Psoas muscle (tissue), 8 donors: ENCODE data around the gene BRD9. TPM values are rescaled to one million over a fixed set of nuclear protein-coding genes. Genes with fewer than 3 reads are reported as not detected.
"Not testable (repeated sequence)": the region's sequence is repeated elsewhere in the genome, so short reads cannot be mapped to it uniquely, and the experiment has no call there.

Experiments used
- ATAC-seq, 4 donors: fragments of 200-7000 bp; cut with Tn5 transposase; one replicate each; pipeline ENCODE4 v1.9.1; 2020; ENCODE audit warnings: moderate library complexity in 3 of 4, mild to moderate bottlenecking in 2 of 4
- DNase-seq, 2 donors: peaks; one replicate each; pipeline ENCODE4 v3.0.0-alpha.2; 2020
- H3K27ac ChIP-seq: fragments of 200-600 bp; one replicate; pipeline ENCODE4 v1.8.0; 2022
- H3K27me3 ChIP-seq, 3 donors: fragments of 200-600 bp in 1 of 3; one replicate each; pipeline versions ENCODE4 v1.6.1 to v1.8.0; 2013 to 2022; ENCODE audit warnings: low read length in 2 of 3, mild to moderate bottlenecking in 2 of 3, moderate library complexity in 1 of 3; ENCODE audit not compliant: insufficient read depth in 3 of 3
- H3K36me3 ChIP-seq, 2 donors: fragments of 200-600 bp in 1 of 2; one replicate each; pipeline versions ENCODE4 v1.6.1 to v1.8.0; 2013 to 2022; ENCODE audit warnings: low read depth in 1 of 2, mild to moderate bottlenecking in 1 of 2, moderate library complexity in 1 of 2; ENCODE audit not compliant: insufficient read depth in 1 of 2
- H3K4me1 ChIP-seq: fragments of 200-600 bp; one replicate; pipeline ENCODE4 v1.8.0; 2022
- H3K4me3 ChIP-seq: fragments of 200-600 bp; one replicate; pipeline ENCODE4 v1.8.0; 2022; ENCODE audit warnings: mild to moderate bottlenecking
- H3K9me3 ChIP-seq: fragments of 200-600 bp; one replicate; pipeline ENCODE4 v1.8.0; 2022
- CTCF ChIP-seq: fragments of 200-600 bp; IDR thresholded peaks from one replicate; pipeline ENCODE4 v1.8.0; 2022; ENCODE audit warnings: antibody characterized with exemption
- WGBS, 3 donors: extraction: QIAGEN DNeasy Blood & Tissue Kit; methylation state at CpG; one replicate each; pipeline versions ENCODE4 v1.1.6 to v1.1.7; 2013; 5-methylcytosine and 5-hydroxymethylcytosine counted together
- intact Hi-C, 2 donors: fragments of 100-400 bp; cut with DNase I; formaldehyde crosslinking; loops; one replicate each; pipeline versions ENCODE4 v1.11.0 to v1.14.2; 2022
- polyA plus RNA-seq, 3 donors: library from polyadenylated mRNA; stranded (reverse); fragments of 200-250 nt; gene quantifications; one replicate each; pipeline ENCODE4 v1.2.3, GENCODE V29; 2013
- total RNA-seq, 4 donors: library from RNA; stranded (reverse); fragmentation: NEBNext Ultra II Directional in 2 of 4; extraction: Animal tissue kit (Norgen Biotek cat#: 25700) in 2 of 4; gene quantifications; one replicate each; pipeline versions ENCODE4 v1.2.1 to v1.2.4, GENCODE V29; 2021 to 2023
- donor health status: healthy with polysubstance abuse.
- donor health status: DM: no; HTN: no; CAD: no; lungs with moderate emphysema.
- donor health status: Bipolar disorder and iron deficiency.
- donor health status: healthy.
- donor health status: DM: yes; HTN: yes; CAD: no.
- donor health status: DM: no; HTN: no; CAD: no.
- donor health status: DM: no; HTN: no; CAD: no.
- donor health status: DM: yes; HTN: yes; CAD: no.

Gene BRD9
- total and polyA plus RNA-seq, 7 donors = 18.7 to 28.0 (median 22.6) TPM

GRCh38 chr5:929596-929995 lies 37.0 kb upstream of the BRD9 start:
- intact Hi-C loops = loop anchor here in 1 of 2 donors (10.0 kb wide), 1 partner anchor 245 kb away; no protein-coding TSS in a partner anchor
- no peak overlapping the region for H3K4me3 ChIP-seq
- TF ChIP-seq CTCF = no peak

GRCh38 chr5:929182-929581 lies 36.6 kb upstream of the BRD9 start:
- H3K9me3 ChIP-seq, ATAC-seq, H3K36me3 ChIP-seq, H3K4me1 ChIP-seq, H3K27ac ChIP-seq, H3K4me3 ChIP-seq, DNase-seq: not testable (repeated sequence)
- intact Hi-C loops = loop anchor here in 1 of 2 donors (10.0 kb wide), 1 partner anchor 246 kb away; no protein-coding TSS in a partner anchor
- peaks cover 2 to 51% (median 5%) of the 10 kb centered on the region in 3 donors for H3K27me3 ChIP-seq

More at GRCh38 chr5:929596-929995, 37.0 kb upstream of the BRD9 start:
- ATAC-seq (no peak), DNase-seq (peak in 1 of 2 donors; percentile 15)
- Histone ChIP-seq H3K27ac (no peak overlapping the region), H3K9me3 (no peaks in the 10 kb centered on the region), H3K4me1 (peaks cover 8% of the 10 kb centered on the region), H3K36me3 (no peaks in the 10 kb centered on the region), H3K27me3 (peaks cover 2 to 47% (median 5%) of the 10 kb centered on the region in 3 donors)

- no peak for TF ChIP-seq CTCF
- intact Hi-C loops = loop anchor here in 1 of 2 donors (10.0 kb wide), 1 partner anchor 247 kb away; no protein-coding TSS in a partner anchor
These were observed 34.8 kb upstream of the BRD9 start for GRCh38 chr5:927172-928015.

DNA sequence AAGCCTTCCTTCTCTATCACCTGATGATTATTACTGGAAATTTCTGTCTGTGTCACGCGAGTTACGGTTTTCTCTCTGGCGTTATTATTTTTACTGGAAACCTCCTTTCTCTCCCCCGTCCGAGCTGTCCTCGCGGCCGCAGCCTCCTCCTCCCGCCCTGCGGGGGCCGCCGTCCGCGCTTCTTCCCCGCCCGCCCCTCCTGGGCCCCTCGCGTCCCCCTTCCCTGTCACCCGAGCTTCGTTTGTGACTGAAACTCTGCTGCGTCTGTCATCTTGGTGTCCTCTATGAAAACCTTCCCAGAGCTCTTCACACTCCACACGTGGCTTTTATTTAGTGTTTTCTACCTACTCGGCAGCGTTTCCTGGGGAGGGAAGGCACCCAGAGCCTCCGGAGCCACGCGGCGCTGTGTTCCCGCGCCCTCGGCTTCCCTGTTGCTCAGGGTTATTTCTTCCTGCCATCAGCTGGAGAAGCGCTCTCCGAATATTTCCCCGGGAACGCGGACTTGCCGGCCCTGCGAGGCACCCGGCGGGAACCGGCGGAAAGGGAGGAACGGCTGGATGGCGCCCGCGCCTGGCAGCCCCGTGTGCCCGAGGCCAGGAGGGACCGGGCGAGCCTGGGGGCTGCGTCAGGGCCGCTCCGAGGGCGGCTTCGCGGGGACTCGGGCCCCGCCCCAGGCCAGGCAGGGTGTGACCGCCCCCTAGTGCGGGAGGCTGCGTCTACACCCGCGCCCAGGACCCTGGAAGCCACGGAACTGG lies 34.0 kb upstream of the BRD9 start:
- Histone ChIP-seq H3K4me1 (peaks cover 8% of the 10 kb centered on the region), H3K9me3 (no peaks in the 10 kb centered on the region), H3K27me3 (peaks cover 2 to 57% (median 5%) of the 10 kb centered on the region in 3 donors), H3K36me3 (no peaks in the 10 kb centered on the region), H3K27ac (no peak overlapping the region), H3K4me3 (peak overlapping the region; percentile 50)
- intact Hi-C loops = loop anchor here in 1 of 2 donors (10.0 kb wide), 1 partner anchor 248 kb away; no protein-coding TSS in a partner anchor
- WGBS, 3 donors = 5 to 7% (median 5%) methylated on average over 60 to 65 of the region's 65 CpGs
- no peak for TF ChIP-seq CTCF
- DNase-seq (peak; percentile 40 to 64), ATAC-seq (peak; percentile 51 to 79 (median 76))

More at GRCh38 chr5:927172-928015, 34.8 kb upstream of the BRD9 start:
- Histone ChIP-seq H3K4me1 (peaks cover 8% of the 10 kb centered on the region), H3K27me3 (peaks cover 2 to 57% (median 5%) of the 10 kb centered on the region in 3 donors), H3K27ac (no peak overlapping the region), H3K36me3 (no peaks in the 10 kb centered on the region), H3K9me3 (no peaks in the 10 kb centered on the region), H3K4me3 (peak overlapping the region; percentile 50)
- ATAC-seq (no peak), DNase-seq (peak in 1 of 2 donors; percentile 44)
- 76 to 85% (median 80%) methylated on average over 28 to 30 of the region's 30 CpGs for WGBS, 3 donors
